Suprapubic skin (tissue), 3 donors: ENCODE measurements around the gene SEPTIN5.

ENCODE experiments used
- CTCF ChIP-seq, 2 donors: fragments of 200-600 bp in 1 of 2; fragments of 450-650 bp in 1 of 2; sonication (generic) in 1 of 2; IDR thresholded peaks; one replicate each; pipeline ENCODE4 v1.5.1; 2016 to 2019; ENCODE audit warnings: antibody characterized with exemption in 2 of 2, mild to moderate bottlenecking in 1 of 2, moderate library complexity in 1 of 2
- POLR2A ChIP-seq, 2 donors: fragments of 450-650 bp; IDR thresholded peaks; one replicate each; pipeline ENCODE4 v1.6.1; 2017; ENCODE audit warnings: antibody characterized with exemption in 2 of 2, mild to moderate bottlenecking in 2 of 2, moderate library complexity in 2 of 2

DNA sequence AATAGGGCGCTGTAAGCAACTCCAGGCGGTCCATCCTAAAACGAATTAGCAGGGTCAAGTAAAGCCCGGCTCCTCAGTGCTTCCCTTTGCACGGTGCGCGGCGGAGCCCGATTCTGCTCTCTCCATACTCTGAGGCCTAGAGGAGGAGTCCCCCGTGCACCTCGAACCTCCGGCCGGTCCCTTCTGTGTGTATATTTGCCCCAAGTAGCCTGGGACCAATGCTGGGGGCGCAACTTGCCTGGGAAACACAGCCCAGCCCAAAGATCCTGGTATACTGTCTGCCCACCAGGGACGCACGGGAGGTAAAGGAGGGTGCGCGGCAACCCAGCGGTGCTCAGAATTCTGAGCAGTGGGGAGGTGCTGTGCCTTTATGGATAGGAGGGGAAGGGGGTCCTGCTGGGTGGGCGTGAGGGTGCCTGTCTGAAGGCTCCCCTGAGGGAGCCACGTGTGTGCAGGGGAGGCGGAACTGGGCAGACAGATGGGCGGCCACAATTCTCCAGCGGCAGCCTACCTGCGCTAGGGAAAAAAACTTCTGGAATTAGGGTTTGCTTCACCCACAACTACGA lies 41.5 kb downstream of the SEPTIN5 start:
- no peak for TF ChIP-seq CTCF (IDR thresholded peaks at IDR 0.05)
- TF ChIP-seq POLR2A (IDR thresholded peaks at IDR 0.05): no peak
